GM19193 (cell line): ENCODE results near the gene GLDC.

Source experiments
- POLR2A ChIP-seq: IDR thresholded peaks from 4 replicates; pipeline ENCODE4 v1.6.1; 2011; ENCODE audit not compliant: insufficient read depth, insufficient read length; ENCODE audit errors: extremely low read depth

GLDC gene

GRCh38 chr9:6641056-6641455 is 4.5 kb downstream of the GLDC start:
- no peak for TF ChIP-seq POLR2A

- no peak for TF ChIP-seq POLR2A
Observed at GRCh38 chr9:6640268-6641051, 5.1 kb downstream of the GLDC start.

- no peak for TF ChIP-seq POLR2A
Observed at GRCh38 chr9:6639622-6640021, 5.9 kb downstream of the GLDC start.

- no peak for TF ChIP-seq POLR2A
Observed at GRCh38 chr9:6634444-6634843, 11.1 kb downstream of the GLDC start.

- no peak for TF ChIP-seq POLR2A
Observed at GRCh38 chr9:6633378-6633777, 12.2 kb downstream of the GLDC start.

GRCh38 chr9:6632516-6633183 is 12.9 kb downstream of the GLDC start:
- TF ChIP-seq POLR2A: peak; percentile 45

GRCh38 chr9:6631207-6631512 is 14.4 kb downstream of the GLDC start:
- no peak for TF ChIP-seq POLR2A

GRCh38 chr9:6630502-6631206 is 14.9 kb downstream of the GLDC start:
- TF ChIP-seq POLR2A: peak; percentile 44

GRCh38 chr9:6628704-6629103 is 16.8 kb downstream of the GLDC start:
- TF ChIP-seq POLR2A: no peak

- TF ChIP-seq POLR2A: no peak
Observed at GRCh38 chr9:6625363-6625762, 20.2 kb downstream of the GLDC start.

GRCh38 chr9:6620796-6621195 is 24.7 kb downstream of the GLDC start:
- no peak for TF ChIP-seq POLR2A

- no peak for TF ChIP-seq POLR2A
Observed at GRCh38 chr9:6620353-6620752, 25.2 kb downstream of the GLDC start.

- no peak for TF ChIP-seq POLR2A
Observed at GRCh38 chr9:6619909-6620308, 25.6 kb downstream of the GLDC start.

GRCh38 chr9:6616951-6617602 is 28.5 kb downstream of the GLDC start:
- no peak for TF ChIP-seq POLR2A

- no peak for TF ChIP-seq POLR2A
Observed at GRCh38 chr9:6614489-6614888, 31.0 kb downstream of the GLDC start.
